GM18526 (cell line): Measurements from ENCODE around the gene CHCHD6.

ENCODE experiments used
- POLR2A ChIP-seq: IDR thresholded peaks from 3 replicates; pipeline ENCODE4 v1.6.1; 2011; ENCODE audit not compliant: insufficient read length; ENCODE audit errors: extremely low read depth

CHCHD6 gene

GRCh38 chr3:126665959-126666657, 37.9 kb upstream of the CHCHD6 start:
- TF ChIP-seq POLR2A = no peak

- no peak for TF ChIP-seq POLR2A
These were observed 37.1 kb upstream of the CHCHD6 start for GRCh38 chr3:126666658-126667528.

GRCh38 chr3:126667631-126668449, 36.2 kb upstream of the CHCHD6 start:
- no peak for TF ChIP-seq POLR2A

GRCh38 chr3:126668450-126669401, 35.3 kb upstream of the CHCHD6 start:
- no peak for TF ChIP-seq POLR2A

- no peak for TF ChIP-seq POLR2A
These were observed 32.5 kb upstream of the CHCHD6 start for GRCh38 chr3:126671521-126671920.

- TF ChIP-seq POLR2A = no peak
These were observed 31.7 kb upstream of the CHCHD6 start for GRCh38 chr3:126672340-126672739.

GRCh38 chr3:126672741-126673140, 31.3 kb upstream of the CHCHD6 start:
- no peak for TF ChIP-seq POLR2A

- no peak for TF ChIP-seq POLR2A
These were observed 26.9 kb upstream of the CHCHD6 start for GRCh38 chr3:126676919-126677705.

GRCh38 chr3:126677862-126678503, 26.1 kb upstream of the CHCHD6 start:
- no peak for TF ChIP-seq POLR2A

GRCh38 chr3:126678693-126679317, 25.2 kb upstream of the CHCHD6 start:
- no peak for TF ChIP-seq POLR2A

GRCh38 chr3:126679318-126679751, 24.7 kb upstream of the CHCHD6 start:
- TF ChIP-seq POLR2A = no peak

- no peak for TF ChIP-seq POLR2A
These were observed 24.0 kb upstream of the CHCHD6 start for GRCh38 chr3:126679831-126680666.

- no peak for TF ChIP-seq POLR2A
These were observed 23.4 kb upstream of the CHCHD6 start for GRCh38 chr3:126680667-126681055.
